ENCODE data around the gene OSBPL3. TPM values are rescaled to one million over a fixed set of nuclear protein-coding genes. Genes with fewer than 3 reads are reported as not detected.
A peak's percentile ranks its signal among the peaks of the same experiment; 100 is the strongest.

Gene OSBPL3
- total RNA-seq, 1 donor from 2014 or later, result 14.1 TPM

DNA sequence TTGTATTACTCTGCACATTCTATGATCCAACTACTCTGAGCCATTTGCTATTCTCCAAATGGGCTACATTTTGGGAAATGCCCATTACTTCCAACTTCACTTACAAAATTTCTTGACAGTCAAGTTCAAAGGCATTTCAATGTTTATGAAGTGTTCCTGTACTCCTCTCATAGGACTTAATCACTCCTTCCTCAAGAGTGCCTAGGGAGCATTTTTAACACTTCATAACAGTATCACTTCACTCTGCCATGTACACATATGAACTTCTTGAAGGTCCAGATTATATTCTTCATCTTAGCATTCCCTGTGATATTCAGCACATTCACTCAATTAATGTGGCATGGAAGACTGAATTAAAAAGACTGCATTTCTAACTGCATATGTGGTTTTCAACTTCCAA, 21.6 kb downstream of the OSBPL3 start:
- no peak for DNase-seq (ENCODE audit: low read depth in 2 of 2)

DNA sequence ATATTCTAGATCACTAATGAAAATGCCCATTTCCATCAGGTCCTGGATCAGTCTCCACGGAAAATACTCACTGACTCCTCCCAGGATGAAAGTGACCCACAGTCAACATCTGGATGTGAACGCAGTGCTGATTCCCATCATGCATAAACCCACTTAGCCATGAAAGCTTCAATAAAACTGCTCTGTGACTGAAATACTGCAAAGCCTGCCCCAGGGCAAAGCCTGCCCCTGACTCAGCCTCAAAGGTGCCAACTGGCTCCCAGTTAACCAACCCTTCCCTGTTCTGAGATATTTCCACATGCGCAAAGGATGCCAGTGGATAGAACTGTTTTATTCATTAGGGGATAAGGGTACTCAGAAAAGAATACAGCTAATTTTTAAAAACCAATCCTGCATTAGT, 24.0 kb downstream of the OSBPL3 start:
- no peak for DNase-seq (ENCODE audit: low read depth in 2 of 2)

DNA sequence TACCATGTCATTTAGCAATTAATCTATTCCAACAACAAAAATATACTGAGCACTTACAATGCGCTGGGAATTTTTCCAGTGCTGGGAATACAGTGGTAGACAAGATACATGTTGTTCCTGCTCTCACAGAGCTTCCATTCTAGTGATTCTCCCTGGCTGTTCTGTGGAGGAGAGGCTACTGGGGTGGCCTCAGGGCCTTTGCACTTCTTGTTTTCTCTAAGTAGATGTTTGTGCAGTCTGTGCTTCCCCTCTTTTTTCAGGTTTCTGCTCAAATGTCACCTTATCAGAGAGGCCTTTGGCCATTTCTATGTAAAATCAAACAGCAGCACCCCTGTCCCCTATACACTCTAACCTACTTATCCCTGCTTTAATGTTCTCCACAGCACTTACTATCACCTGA, 24.7 kb downstream of the OSBPL3 start:
- DNase-seq (ENCODE audit: low read depth in 2 of 2), result no peak

DNA sequence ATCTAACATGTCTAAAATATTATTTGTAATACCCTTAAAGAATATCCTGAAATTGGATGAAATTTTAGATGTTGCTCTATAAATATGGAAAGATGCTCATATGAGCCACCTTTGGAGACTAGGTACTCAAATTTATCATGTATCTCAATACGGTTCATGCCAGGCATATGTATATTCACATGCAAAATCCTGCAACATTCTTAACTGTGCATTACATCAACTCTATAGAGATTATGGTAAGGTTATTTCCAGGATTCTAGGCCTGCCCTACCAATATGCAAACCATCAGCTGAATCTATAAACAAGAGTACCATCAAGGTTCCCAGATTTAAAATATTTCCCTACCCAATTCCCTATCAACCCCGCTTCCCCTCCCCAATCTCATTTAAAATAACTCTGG, 27.5 kb downstream of the OSBPL3 start:
- no peak for DNase-seq (ENCODE audit: low read depth in 2 of 2)

DNA sequence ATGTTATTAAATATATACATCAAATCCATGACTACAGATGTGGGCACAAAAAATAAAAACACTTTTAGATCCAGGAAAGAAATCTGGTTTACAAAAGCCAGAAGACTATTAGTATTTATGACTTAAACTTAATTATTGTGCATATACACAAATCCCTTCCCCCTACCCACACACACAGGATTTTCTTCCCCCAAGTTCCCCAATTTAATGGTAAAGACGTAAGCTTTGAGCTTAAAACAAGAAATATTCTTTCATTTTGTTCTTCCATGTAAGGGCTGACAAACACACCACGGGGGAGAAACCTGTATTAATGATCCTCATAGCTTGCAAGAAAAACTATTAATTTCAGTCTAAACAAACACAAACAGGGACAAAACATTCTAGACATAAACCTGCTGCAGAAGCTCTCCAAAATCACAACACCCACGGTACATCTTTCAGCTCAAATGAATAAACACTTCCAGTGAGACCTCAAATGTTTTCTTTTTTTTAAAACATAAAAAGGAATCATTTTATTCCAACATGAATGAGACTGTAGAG, 28.5 kb downstream of the OSBPL3 start:
- DNase-seq (ENCODE audit: low read depth in 2 of 2), result no peak

DNA sequence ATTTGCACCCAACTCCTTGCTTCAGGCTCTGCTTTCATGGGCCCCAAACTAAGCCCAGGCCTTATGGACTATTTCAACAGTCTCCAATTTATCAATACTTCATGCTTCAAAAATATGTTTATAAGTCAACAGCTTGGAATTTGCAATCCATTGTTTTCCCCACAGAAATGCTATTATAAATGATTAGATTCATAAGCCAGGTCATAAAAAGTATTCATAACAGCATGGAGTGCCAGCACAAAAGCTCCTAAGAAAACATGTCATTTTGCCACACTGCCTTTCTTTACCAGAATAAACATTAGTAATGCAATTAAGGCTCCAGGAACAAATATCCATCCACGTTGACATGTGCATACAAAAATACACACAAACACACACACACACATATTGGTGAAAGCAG, 30.1 kb downstream of the OSBPL3 start:
- DNase-seq (ENCODE audit: low read depth in 2 of 2), result no peak

DNA sequence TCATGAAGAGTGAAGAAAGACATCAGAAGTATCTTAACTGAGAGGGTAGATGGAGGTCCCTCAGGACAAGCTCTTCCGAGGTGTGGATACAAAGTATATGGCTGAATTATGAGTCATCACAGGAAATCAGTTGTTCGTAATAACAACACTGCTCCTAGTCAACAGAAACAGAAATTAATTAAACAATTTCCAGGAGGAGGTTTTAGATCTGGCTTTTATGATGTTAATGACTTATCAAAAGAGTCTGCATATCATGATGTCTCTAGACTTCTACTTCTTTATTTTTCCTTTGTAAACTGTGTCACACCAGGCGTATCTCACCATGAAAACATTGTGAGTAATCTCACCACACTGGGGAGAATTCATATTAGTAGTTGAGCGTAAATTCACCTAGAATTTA, 31.2 kb downstream of the OSBPL3 start:
- peak; percentile 33 to 69 for DNase-seq (ENCODE audit: low read depth in 2 of 2)

DNA sequence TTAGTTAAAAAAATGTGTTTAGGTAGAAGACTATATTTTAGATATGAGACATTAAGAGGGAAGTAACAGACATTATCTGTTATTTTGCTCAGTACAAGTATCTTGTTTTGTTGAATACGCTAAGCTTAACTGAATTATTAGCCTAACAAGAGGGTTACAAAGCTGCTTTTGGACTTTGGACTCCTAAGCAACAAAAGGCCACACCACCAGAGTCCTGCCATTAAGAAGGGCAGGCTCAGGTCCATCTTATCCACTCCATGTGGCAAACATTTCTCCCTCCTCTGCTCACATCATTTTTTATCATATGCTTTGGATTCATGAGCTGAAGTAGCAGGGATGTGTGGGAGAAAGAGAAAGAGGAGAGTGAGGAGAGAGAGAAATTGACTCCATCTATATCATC, 33.5 kb downstream of the OSBPL3 start:
- no peak for DNase-seq (ENCODE audit: low read depth in 2 of 2)

DNA sequence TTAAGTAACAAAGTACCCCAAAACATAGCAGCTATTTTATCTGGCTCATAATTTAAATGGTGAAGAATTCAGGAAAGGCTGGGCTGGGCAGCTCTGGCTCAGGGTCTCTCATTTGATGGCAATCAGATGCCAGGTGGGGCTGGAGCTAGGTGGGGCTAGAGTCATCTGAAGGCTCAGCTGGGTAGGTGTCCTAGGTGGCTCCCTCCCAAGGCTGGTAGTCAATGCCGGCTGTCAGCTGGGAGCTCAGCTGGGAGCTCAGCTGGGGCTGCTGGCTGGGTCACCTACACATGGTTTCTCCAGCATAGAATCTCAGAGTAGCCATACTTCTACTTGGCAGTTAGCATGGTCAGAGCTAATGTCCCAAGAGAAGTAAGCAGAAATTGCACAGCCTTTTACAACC, 34.1 kb downstream of the OSBPL3 start:
- no peak for DNase-seq (ENCODE audit: low read depth in 2 of 2)

DNA sequence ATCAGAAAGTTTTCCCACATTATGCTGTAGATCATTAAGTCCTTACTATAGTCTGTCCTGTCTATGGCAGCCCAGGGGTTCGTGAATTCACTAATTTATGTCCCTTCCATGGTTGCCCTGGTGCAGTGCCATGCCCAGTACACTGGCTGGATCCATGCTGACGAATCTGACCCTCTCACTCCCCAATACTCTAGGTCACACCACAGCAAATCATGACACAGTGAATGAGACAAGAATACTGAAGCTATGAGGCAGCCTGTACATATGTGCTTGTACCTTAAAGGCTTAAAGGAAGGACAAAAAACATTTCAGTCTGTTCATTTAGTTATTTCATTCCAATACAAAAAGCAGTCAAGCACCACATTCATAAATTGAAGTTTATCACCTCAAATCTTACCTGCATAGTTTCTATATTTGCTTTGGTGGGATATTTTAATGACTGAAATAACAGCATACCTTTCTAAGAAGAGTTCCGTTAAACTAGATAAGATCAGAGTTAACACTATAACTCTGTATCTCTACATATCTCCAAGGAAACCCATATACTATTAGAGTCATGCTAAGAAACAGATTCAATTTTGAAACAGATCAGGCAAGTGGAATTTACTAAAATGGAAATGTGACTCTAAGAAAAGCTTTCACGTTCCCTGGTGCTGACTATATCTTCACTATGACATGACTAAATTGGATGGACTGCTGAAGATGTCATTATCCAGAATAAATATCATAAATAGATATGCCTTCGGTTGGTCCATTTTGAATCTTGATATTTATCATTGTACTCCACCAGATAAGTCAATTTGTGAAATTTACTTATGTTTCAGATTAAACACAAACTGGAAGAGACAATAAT, 36.7 kb downstream of the OSBPL3 start:
- DNase-seq (ENCODE audit: low read depth in 2 of 2), result no peak

DNA sequence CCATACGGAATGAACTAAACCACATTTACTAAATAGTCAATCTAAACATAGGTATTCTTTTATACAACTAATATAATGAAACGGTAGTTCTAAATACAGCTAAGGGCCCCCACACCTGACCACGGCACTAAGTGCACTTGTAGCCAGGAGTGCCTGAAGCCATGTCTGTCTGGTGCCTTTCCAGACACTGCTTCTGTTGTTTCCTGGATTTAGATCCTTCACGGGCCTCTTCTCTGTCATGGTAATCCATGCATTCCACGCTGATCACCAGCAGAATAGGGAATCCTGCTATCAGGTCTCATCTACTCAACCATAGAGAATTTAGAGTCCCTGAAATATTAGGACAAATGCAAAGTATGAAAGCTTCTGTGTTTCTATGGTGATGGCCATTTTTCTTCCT, 37.8 kb downstream of the OSBPL3 start:
- DNase-seq (ENCODE audit: low read depth in 2 of 2), result no peak

DNA sequence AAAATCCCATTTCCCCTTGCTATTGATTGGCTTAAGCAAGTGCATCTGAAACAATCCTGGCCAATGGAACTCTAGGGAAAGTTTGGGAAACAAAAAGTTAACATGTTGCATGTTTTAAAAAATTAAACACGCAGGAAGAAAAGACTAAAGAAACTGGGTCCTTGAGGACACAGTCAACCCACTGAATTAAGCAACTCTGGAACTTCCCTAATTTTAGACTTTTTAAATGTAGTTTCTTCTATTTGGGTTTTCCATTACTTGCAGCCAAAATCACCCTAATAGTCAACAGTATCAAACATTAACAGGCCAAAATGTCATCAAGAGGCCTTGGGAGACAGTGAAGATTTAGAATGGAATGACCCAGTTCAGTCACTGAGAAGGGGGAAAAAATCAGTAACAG, 40.6 kb downstream of the OSBPL3 start:
- no peak for DNase-seq (ENCODE audit: low read depth in 2 of 2)

DNA sequence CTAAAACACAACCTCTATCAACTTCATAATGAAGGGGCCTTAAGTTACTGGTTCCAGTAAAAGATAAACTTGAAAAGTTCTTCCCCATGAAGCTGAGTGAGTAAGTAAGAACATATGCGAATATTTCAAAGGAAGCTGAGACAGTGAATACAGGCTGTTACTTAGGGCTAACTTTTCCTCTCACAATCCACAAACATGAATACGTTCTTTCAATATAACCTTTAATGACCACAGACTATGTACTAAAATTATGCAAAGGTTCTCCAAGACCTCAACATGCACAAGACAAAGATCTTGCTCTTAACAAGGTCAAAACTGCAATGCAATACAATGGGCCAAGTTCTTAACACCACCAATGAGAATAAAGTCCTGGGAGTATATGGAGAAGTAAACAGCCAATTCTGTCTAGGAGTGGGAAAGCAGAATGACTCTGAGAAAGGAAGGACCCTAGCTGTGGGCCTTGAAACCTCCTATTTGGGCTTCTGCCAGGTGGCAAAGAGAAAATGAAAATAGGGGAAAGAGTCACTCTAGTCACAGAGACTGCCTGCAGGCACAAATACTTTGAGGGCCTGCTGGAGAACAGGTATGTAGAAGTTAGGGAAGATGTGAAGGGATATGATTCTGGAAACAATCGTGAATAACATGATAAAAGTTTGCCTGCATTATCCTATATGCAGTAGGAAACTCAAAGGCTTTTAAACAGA, 43.7 kb downstream of the OSBPL3 start:
- peak in 1 of 2 donors; percentile 3 for DNase-seq (ENCODE audit: low read depth in 2 of 2)

DNA sequence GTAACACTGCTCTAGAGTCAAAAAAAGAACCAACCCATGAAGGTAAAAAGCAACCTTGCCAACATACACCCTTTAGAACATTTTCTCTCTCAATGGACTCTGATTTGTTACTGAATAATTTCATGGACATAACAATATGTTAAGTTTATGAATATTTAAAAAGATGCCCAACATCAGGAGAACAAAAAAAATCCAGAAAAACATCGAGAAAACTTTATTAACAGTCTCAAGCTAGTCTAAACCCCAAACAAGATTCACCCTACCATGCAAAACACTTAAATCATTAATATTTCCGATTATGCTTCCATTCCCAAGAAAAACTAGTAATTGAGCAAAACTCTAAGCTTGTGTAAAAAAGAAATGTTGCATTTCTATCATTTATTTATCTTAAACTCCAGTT, 46.7 kb downstream of the OSBPL3 start:
- no peak for DNase-seq (ENCODE audit: low read depth in 2 of 2)

DNA sequence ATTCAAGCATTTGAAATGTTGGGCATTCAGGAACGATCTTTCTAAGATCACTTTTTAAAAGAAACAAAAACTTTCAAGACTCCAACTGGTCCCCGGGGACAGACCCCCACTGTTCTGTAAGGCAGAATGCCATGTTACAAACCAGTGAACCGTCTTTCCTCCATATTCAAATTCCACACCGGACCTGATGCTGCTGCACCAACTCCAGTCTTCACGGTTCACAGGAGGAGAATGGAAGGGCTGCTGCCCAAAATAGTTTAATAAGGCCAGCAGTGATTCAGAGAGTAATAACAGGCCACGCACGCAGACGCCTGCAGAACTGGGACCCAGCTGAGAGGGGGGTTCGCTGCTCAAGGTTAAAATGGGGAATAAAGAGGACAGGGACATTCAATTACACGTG, 47.2 kb downstream of the OSBPL3 start:
- DNase-seq (ENCODE audit: low read depth in 2 of 2), result no peak

DNA sequence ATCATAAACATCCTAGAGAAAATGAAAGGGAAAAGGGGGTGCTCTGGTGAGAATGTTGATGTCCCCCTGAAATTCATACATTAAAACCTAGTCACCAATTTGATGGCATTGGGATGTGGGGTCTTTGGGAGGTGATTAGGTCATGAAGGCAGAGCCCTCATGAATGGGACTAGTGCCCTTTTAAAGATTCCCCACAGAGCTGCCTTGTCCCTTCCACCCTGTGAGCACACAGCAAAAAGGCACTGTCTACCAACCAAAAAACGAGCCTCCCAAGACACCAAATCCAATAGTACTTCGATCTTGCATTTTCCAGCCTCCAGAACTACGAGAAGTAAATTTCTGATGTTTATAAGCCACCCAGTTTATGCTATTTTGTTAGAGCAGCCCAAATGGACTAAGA, 47.6 kb downstream of the OSBPL3 start:
- DNase-seq (ENCODE audit: low read depth in 2 of 2), result no peak

DNA sequence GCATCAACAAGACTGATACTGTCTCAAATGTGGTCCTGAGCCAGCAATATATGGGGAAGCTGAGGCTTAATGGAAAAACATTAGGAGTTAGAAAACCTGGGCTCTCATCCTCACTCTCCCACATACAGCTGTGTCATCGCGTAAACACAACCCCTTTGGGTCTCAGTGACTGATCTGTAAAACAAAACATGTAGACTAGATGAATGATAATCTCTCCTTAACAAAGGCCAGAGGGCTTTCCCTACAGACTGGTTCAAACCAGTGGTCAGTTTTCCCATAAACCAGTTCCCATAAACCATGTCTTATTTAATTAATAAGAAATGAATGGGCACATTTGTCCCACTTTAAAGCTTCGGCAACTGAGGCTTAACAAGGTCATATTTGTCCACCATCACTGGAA, 48.1 kb downstream of the OSBPL3 start:
- no peak for DNase-seq (ENCODE audit: low read depth in 2 of 2)

DNA sequence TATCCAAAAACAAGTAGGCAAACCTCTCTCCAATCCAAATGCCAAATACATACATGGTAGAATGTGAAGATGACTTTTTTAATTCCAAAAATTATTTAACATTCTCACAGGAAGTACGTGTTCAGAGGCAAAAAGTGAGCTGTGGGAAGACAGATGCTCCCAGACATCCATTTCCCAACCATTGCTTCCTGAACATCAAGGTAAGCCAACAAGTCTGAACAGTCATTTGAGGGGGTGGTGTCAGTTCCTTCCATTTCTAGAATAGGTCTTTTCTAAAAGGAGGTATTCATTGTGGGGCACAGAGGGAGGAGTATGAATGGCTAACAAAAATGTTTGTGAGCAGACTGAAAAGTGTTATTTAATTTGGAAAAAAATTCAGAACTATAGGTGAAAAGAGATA, 49.1 kb downstream of the OSBPL3 start:
- no peak for DNase-seq (ENCODE audit: low read depth in 2 of 2)

DNA sequence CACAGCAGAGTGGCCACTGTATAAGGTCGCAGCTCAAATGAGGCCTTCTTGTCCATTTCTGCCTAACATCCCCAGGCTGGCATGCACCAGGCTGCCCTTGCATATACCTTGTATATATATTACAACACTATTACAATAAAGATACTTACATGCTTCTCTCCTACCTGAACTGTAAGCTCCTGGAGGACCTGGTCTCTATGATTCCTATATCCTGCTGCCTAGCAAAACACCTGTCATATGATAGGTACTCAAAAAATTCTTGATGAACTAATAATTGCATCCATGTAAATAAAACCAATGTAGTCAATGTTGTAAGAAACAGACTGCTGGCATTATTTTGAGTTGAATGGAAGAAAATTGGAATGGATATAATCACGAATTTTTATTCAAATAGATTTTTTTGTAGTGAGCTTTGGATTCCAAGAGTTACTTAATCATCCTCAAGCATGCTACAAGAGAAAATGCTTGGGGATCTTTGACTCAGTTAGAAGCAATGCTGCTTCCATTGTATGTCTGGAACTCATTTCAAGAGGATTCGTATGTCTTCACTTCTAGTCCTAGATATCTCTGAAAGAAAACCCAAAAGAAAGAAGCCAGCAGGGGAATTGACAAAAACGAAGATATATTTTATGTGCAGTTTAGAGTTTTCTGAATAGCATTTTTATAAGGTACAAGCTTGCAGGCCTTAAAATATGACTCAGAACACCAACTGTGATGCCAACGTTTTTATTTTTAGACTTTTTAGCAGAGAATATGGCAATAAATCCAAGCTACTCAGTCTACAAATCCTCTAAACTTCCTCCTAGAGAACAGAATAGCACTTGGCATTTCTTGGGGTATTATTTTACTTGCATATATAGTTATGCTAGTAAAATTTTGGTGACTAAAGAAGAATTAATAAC, 53.1 kb downstream of the OSBPL3 start:
- DNase-seq (ENCODE audit: low read depth in 2 of 2), result no peak

DNA sequence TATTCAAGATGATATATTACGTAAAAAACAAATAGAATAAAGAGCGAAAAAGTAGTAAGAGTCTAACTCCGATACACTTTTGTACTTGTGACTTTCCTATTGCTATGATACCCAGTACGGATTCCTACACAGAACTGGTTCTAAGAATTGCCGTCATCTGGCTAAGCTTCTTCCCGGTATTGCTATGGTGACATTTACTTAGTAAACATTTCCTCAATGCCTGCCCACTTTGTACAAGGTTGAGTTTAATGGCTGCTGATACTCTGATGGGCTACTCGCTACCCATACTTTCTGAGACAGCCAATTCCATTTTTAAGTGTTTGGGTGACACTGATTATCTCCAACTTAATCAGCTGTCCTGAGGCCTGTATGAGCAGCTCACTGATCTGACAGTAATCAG, 55.6 kb downstream of the OSBPL3 start:
- DNase-seq (ENCODE audit: low read depth in 2 of 2), result no peak

DNA sequence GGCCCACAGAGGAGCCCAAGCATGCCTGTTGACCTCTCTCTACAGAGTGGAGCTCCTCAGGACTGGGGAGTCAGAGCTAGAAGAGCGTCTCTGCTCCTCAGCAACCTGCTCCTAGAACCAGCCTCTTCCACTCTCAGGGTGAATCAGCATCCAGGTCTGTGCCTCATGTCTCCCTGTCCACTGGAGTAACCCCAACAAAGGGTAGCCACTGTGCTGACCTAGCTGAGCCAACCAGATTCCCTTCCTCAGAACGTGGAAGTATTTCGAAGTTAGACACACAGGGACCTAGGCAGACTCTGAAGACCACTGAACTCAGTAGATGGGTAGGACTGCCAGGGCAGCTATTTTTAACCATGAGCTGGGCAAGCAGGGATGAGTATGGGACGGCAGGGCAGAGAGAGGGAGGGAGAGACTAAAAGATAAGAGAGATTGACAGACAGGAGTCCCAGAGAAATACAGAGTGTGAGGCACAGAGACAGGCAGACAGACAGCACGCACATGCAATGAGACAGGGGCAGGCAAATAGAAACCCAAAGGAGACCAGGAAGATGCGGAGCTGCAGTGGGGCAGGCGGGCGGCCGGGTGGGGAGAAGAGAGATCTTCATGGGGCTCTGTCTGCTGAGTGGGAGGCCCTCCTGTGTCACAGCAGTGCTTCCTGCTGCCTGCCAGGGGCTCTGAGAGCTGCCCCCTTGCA, 56.7 kb downstream of the OSBPL3 start:
- no peak for DNase-seq (ENCODE audit: low read depth in 2 of 2)
